Measurements from ENCODE around the gene UNG.

UNG gene

DNA sequence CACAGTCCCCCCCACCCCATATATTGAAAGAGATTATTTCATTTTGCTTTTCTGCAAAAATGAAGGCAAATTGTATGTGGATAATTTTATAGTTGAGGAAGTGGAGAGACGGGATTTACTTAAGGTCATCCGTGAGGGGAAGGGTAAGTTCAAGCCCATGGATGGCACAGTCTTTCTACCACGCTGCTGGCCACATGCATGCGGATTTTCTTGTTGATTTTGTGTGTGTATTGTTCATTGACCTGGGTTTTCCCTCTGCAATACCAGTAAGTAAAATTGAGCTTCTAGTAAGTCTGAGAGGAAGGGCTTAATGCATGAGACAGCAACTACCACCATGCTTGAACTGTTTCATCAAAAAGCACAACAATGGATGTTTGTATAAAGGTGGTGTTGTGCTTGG is 54.1 kb downstream of the UNG start:
- Histone ChIP-seq H3K36me3 (ENCODE audit: control insufficient read depth in 2 of 2, insufficient read depth in 2 of 2, low read length in 2 of 2) (no peaks in the 10 kb centered on the region), H3K9me3 (ENCODE audit: control insufficient read depth in 2 of 2, low read length in 2 of 2) (no peaks in the 10 kb centered on the region), H3K4me1 (ENCODE audit: control insufficient read depth in 2 of 2, insufficient read depth in 2 of 2, low read length in 2 of 2) (peaks cover 8 to 14% of the 10 kb centered on the region in 2 donors), H3K9ac (ENCODE audit: low read depth in 1 of 2, low read length in 2 of 2) (no peak overlapping the region), H3K4me3 (ENCODE audit: low read length in 2 of 2) (no peak overlapping the region), H3K27me3 (ENCODE audit: control insufficient read depth in 2 of 2, insufficient read depth in 2 of 2, low read length in 2 of 2) (no peaks in the 10 kb centered on the region), H3K27ac (ENCODE audit: low read depth in 2 of 2, low read length in 2 of 2) (no peak overlapping the region)

DNA sequence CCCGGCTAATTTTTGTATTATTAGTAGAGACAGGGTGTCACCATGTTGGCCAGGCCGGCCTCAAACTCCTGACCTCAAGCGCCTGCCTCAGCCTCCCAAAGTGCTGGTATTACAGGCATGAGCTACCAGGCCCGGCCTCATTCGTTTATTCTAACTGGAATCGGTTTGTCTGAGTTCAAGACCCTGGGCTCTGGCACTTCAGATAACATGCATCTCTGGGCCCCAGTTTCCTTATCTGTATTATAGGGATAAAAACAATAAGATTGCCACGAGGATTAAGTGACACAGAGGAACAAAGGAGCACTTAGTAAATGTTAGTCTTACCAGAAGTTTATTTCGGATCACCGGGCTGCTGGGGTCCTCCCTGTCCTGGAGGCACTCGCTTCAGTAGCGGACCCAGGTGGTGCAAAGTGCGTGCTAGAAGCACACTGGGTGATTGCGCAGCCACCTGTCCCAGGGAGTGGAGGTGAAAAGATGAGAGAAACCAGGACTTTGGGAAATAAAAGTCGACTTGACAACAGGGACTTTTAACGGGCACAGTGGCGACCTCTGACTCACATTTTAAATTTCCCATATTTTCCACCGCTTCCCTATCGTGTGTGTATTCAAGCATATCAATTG is 56.5 kb downstream of the UNG start:
- Histone ChIP-seq H3K9ac (ENCODE audit: low read depth in 1 of 2, low read length in 2 of 2) (peak overlapping the region; percentile 58 to 64), H3K4me3 (ENCODE audit: low read length in 2 of 2) (peak overlapping the region; percentile 65 to 78), H3K27me3 (ENCODE audit: control insufficient read depth in 2 of 2, insufficient read depth in 2 of 2, low read length in 2 of 2) (no peaks in the 10 kb centered on the region), H3K4me1 (ENCODE audit: control insufficient read depth in 2 of 2, insufficient read depth in 2 of 2, low read length in 2 of 2) (peaks cover 8 to 16% of the 10 kb centered on the region in 2 donors), H3K36me3 (ENCODE audit: control insufficient read depth in 2 of 2, insufficient read depth in 2 of 2, low read length in 2 of 2) (no peaks in the 10 kb centered on the region), H3K27ac (ENCODE audit: low read depth in 2 of 2, low read length in 2 of 2) (peak overlapping the region; percentile 17 to 48), H3K9me3 (ENCODE audit: control insufficient read depth in 2 of 2, low read length in 2 of 2) (no peaks in the 10 kb centered on the region)

GRCh38 chr12:109154451-109155438 is 57.3 kb downstream of the UNG start:
- peaks cover 8 to 16% of the 10 kb centered on the region in 2 donors for H3K4me1 ChIP-seq (ENCODE audit: control insufficient read depth in 2 of 2, insufficient read depth in 2 of 2, low read length in 2 of 2)

DNA sequence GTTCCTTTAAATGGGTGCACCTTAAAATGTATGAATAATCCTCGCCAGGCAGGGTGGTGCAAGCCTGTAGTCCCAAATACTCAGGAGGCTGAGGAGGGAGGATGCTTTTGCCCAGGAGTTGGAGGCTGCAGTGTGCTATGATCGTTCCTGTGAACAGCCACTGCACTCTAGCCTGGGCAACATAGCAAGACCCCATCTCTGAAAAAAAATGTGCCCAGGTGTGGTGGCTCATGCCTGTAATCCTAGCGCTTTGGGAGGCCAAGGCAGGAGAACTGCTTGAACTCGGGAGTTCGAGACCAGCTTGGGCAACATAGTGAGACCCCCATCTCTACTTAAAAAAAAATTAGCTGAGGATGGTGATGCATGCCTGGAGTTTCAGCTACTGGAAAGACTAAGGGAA is 58.6 kb downstream of the UNG start:
- Histone ChIP-seq H3K9ac (ENCODE audit: low read depth in 1 of 2, low read length in 2 of 2) (no peak overlapping the region), H3K9me3 (ENCODE audit: control insufficient read depth in 2 of 2, low read length in 2 of 2) (no peaks in the 10 kb centered on the region), H3K4me1 (ENCODE audit: control insufficient read depth in 2 of 2, insufficient read depth in 2 of 2, low read length in 2 of 2) (peaks cover 8 to 10% of the 10 kb centered on the region in 2 donors), H3K27ac (ENCODE audit: low read depth in 2 of 2, low read length in 2 of 2) (no peak overlapping the region), H3K4me3 (ENCODE audit: low read length in 2 of 2) (no peak overlapping the region), H3K36me3 (ENCODE audit: control insufficient read depth in 2 of 2, insufficient read depth in 2 of 2, low read length in 2 of 2) (no peaks in the 10 kb centered on the region), H3K27me3 (ENCODE audit: control insufficient read depth in 2 of 2, insufficient read depth in 2 of 2, low read length in 2 of 2) (no peaks in the 10 kb centered on the region)

More at GRCh38 chr12:109154451-109155438, 57.3 kb downstream of the UNG start:
- H3K9me3 ChIP-seq (ENCODE audit: control insufficient read depth in 2 of 2, low read length in 2 of 2), result no peaks in the 10 kb centered on the region
- no peaks in the 10 kb centered on the region for H3K36me3 ChIP-seq (ENCODE audit: control insufficient read depth in 2 of 2, insufficient read depth in 2 of 2, low read length in 2 of 2)
- no peaks in the 10 kb centered on the region for H3K27me3 ChIP-seq (ENCODE audit: control insufficient read depth in 2 of 2, insufficient read depth in 2 of 2, low read length in 2 of 2)
- peak overlapping the region; percentile 66 to 78 for H3K4me3 ChIP-seq (ENCODE audit: low read length in 2 of 2)
- peak overlapping the region; percentile 64 to 78 for H3K27ac ChIP-seq (ENCODE audit: low read depth in 2 of 2, low read length in 2 of 2)
- peak overlapping the region; percentile 62 to 65 for H3K9ac ChIP-seq (ENCODE audit: low read depth in 1 of 2, low read length in 2 of 2)

DNA sequence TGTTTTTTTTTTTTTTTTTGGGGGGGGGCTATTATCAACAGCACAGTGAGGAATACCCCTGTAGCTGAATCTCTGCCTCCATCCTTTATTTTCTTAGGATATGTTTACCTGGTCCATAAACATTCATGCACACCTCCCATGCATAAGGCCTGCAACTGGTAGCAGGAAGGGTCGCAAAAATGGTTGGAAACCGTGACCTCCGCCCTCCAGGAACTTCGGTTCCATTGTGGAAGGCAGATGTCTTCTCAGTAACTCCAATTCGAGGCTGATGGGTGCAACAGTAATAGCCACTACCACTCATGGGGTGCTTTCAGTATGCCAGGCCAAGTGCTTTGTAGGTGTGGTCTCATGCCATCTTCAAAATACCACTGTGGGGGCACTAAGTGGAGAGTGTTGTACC is 59.2 kb downstream of the UNG start:
- H3K36me3 ChIP-seq (ENCODE audit: control insufficient read depth in 2 of 2, insufficient read depth in 2 of 2, low read length in 2 of 2), result no peaks in the 10 kb centered on the region
- H3K4me3 ChIP-seq (ENCODE audit: low read length in 2 of 2), result no peak overlapping the region

DNA sequence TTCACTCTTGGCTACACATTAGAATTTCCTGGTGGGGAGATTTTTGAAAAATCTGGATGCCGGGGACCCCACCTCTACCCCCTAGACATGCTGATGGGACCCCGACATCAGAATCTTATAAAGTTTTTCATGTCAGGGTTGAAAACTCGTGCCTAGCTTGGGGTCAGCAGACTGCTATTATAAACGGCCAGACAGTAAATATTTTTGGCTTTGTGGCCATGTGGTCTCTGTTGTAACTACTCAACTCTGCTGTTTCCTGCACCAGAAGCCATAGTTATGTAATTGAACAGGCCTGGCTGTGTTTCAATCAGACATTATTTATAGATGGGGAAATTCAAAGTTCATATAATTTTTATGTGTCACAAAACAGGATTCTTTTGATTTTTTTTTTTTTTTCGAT is 60.6 kb downstream of the UNG start:
- H3K9ac ChIP-seq (ENCODE audit: low read depth in 1 of 2, low read length in 2 of 2), result no peak overlapping the region
- H3K36me3 ChIP-seq (ENCODE audit: control insufficient read depth in 2 of 2, insufficient read depth in 2 of 2, low read length in 2 of 2), result no peaks in the 10 kb centered on the region
- peaks cover 8 to 10% of the 10 kb centered on the region in 2 donors for H3K4me1 ChIP-seq (ENCODE audit: control insufficient read depth in 2 of 2, insufficient read depth in 2 of 2, low read length in 2 of 2)
- no peaks in the 10 kb centered on the region for H3K9me3 ChIP-seq (ENCODE audit: control insufficient read depth in 2 of 2, low read length in 2 of 2)
- peak overlapping the region; percentile 14 to 42 for H3K27ac ChIP-seq (ENCODE audit: low read depth in 2 of 2, low read length in 2 of 2)
- no peak overlapping the region for H3K4me3 ChIP-seq (ENCODE audit: low read length in 2 of 2)
- no peaks in the 10 kb centered on the region for H3K27me3 ChIP-seq (ENCODE audit: control insufficient read depth in 2 of 2, insufficient read depth in 2 of 2, low read length in 2 of 2)

More for the DNA sequence above, 59.2 kb downstream of the UNG start:
- Histone ChIP-seq H3K9me3 (ENCODE audit: control insufficient read depth in 2 of 2, low read length in 2 of 2) (no peaks in the 10 kb centered on the region), H3K4me1 (ENCODE audit: control insufficient read depth in 2 of 2, insufficient read depth in 2 of 2, low read length in 2 of 2) (peaks cover 8 to 10% of the 10 kb centered on the region in 2 donors), H3K27me3 (ENCODE audit: control insufficient read depth in 2 of 2, insufficient read depth in 2 of 2, low read length in 2 of 2) (no peaks in the 10 kb centered on the region), H3K27ac (ENCODE audit: low read depth in 2 of 2, low read length in 2 of 2) (no peak overlapping the region), H3K9ac (ENCODE audit: low read depth in 1 of 2, low read length in 2 of 2) (no peak overlapping the region)

GRCh38 chr12:109160433-109160832 is 63.0 kb downstream of the UNG start:
- H3K27ac ChIP-seq (ENCODE audit: low read depth in 2 of 2, low read length in 2 of 2), result no peak overlapping the region
- H3K4me1 ChIP-seq (ENCODE audit: control insufficient read depth in 2 of 2, insufficient read depth in 2 of 2, low read length in 2 of 2), result peaks cover 0 to 2% of the 10 kb centered on the region in 2 donors
- no peaks in the 10 kb centered on the region for H3K9me3 ChIP-seq (ENCODE audit: control insufficient read depth in 2 of 2, low read length in 2 of 2)
- H3K27me3 ChIP-seq (ENCODE audit: control insufficient read depth in 2 of 2, insufficient read depth in 2 of 2, low read length in 2 of 2), result no peaks in the 10 kb centered on the region
- H3K9ac ChIP-seq (ENCODE audit: low read depth in 1 of 2, low read length in 2 of 2), result no peak overlapping the region
- H3K4me3 ChIP-seq (ENCODE audit: low read length in 2 of 2), result no peak overlapping the region
- no peaks in the 10 kb centered on the region for H3K36me3 ChIP-seq (ENCODE audit: control insufficient read depth in 2 of 2, insufficient read depth in 2 of 2, low read length in 2 of 2)

Measured in mucosa of rectum (tissue), 2 donors.